ENCODE measurements around the gene SNCAIP.

Gene SNCAIP

GRCh38 chr5:122311961-122312590 is at the start of gene SNCAIP:
SNCAIP (plus strand) TSS chr5:122312237; CDS start chr5:122391135, 78,898 bp downstream.
- DNase-seq (ENCODE audit: low read depth): no peak

GRCh38 chr5:122263352-122264030 is 48.5 kb upstream of the SNCAIP start:
- DNase-seq (ENCODE audit: low read depth): no peak

- DNase-seq (ENCODE audit: low read depth): no peak
Measured at GRCh38 chr5:122264610-122265009, 47.4 kb upstream of the SNCAIP start.

GRCh38 chr5:122267185-122267584 is 44.9 kb upstream of the SNCAIP start:
- no peak for DNase-seq (ENCODE audit: low read depth)

GRCh38 chr5:122273696-122274095 is 38.3 kb upstream of the SNCAIP start:
- DNase-seq (ENCODE audit: low read depth): no peak

GRCh38 chr5:122283592-122283991 is 28.4 kb upstream of the SNCAIP start:
- DNase-seq (ENCODE audit: low read depth): no peak

GRCh38 chr5:122286541-122286940 is 25.5 kb upstream of the SNCAIP start:
- DNase-seq (ENCODE audit: low read depth): no peak

- DNase-seq (ENCODE audit: low read depth): no peak
Measured at GRCh38 chr5:122287101-122287500, 24.9 kb upstream of the SNCAIP start.

GRCh38 chr5:122291000-122291901 is 20.8 kb upstream of the SNCAIP start:
- no peak for DNase-seq (ENCODE audit: low read depth)

- no peak for DNase-seq (ENCODE audit: low read depth)
Measured at GRCh38 chr5:122292332-122292731, 19.7 kb upstream of the SNCAIP start.

- no peak for DNase-seq (ENCODE audit: low read depth)
Measured at GRCh38 chr5:122295138-122295537, 16.9 kb upstream of the SNCAIP start.

GRCh38 chr5:122296871-122297270 is 15.2 kb upstream of the SNCAIP start:
- no peak for DNase-seq (ENCODE audit: low read depth)

GRCh38 chr5:122297587-122298298 is 14.3 kb upstream of the SNCAIP start:
- no peak for DNase-seq (ENCODE audit: low read depth)

GRCh38 chr5:122300374-122300773 is 11.7 kb upstream of the SNCAIP start:
- DNase-seq (ENCODE audit: low read depth): no peak

GRCh38 chr5:122301016-122301415 is 11.0 kb upstream of the SNCAIP start:
- DNase-seq (ENCODE audit: low read depth): no peak

- DNase-seq (ENCODE audit: low read depth): no peak
Measured at GRCh38 chr5:122304471-122305215, 7.4 kb upstream of the SNCAIP start.

- no peak for DNase-seq (ENCODE audit: low read depth)
Measured at GRCh38 chr5:122306461-122306860, 5.6 kb upstream of the SNCAIP start.

GRCh38 chr5:122310889-122311288 is 1.1 kb upstream of the SNCAIP start:
- DNase-seq (ENCODE audit: low read depth): no peak

GRCh38 chr5:122311497-122311960 is 508 bp upstream of the SNCAIP start:
- DNase-seq (ENCODE audit: low read depth): no peak

GRCh38 chr5:122312591-122313406 is 762 bp downstream of the SNCAIP start:
- DNase-seq (ENCODE audit: low read depth): no peak

All from activated T-cell treated with anti-CD3 and anti-CD28 coated beads for 24 hours (primary cell).